ENCODE data around the gene TMC6. TPM values are rescaled to one million over a fixed set of nuclear protein-coding genes. Genes with fewer than 3 reads are reported as not detected.
A peak's percentile ranks its signal among the peaks of the same experiment; 100 is the strongest.

Gene TMC6
- total and polyA plus RNA-seq, 2 of the 13 experiments (the other 11 are each of a cell fraction or from before 2014, with no cell fraction given), result 48.4 to 99.1 TPM

- TF ChIP-seq ZSCAN9 (CRISPR knock-in tag; IDR thresholded peaks at IDR 0.05; ENCODE audit: borderline replicate concordance) (0 out of 2 replicates have a peak, but pooled peaks have one; percentile 59), ZFX (CRISPR knock-in tag; IDR thresholded peaks at IDR 0.05; ENCODE audit: low read depth) (peak; percentile 37; the same call in 1 of the 2 replicates), SNAPC2 (CRISPR knock-in tag; IDR thresholded peaks at IDR 0.05) (no peak), ZNF614 (CRISPR knock-in tag; IDR thresholded peaks at IDR 0.05; ENCODE audit: borderline replicate concordance) (peak; percentile 50; the same call in 1 of the 2 replicates), JUNB (CRISPR knock-in tag; IDR thresholded peaks at IDR 0.05; ENCODE audit: borderline replicate concordance) (no peak), NCOA2 (CRISPR knock-in tag; IDR thresholded peaks at IDR 0.05) (0 out of 2 replicates have a peak, but pooled peaks have one; percentile 24), SAP130 (CRISPR knock-in tag; IDR thresholded peaks at IDR 0.05; ENCODE audit: low read depth) (peak; percentile 34; the same call in 1 of the 2 replicates), MIXL1 (CRISPR knock-in tag; IDR thresholded peaks at IDR 0.05) (0 out of 2 replicates have a peak, but pooled peaks have one; percentile 45), TMF1 (CRISPR knock-in tag; IDR thresholded peaks at IDR 0.05; ENCODE audit: low read depth) (no peak), ZNF556 (CRISPR knock-in tag; IDR thresholded peaks at IDR 0.05; ENCODE audit: borderline replicate concordance) (no peak), NFE2L1 (CRISPR knock-in tag; IDR thresholded peaks at IDR 0.05; ENCODE audit: borderline replicate concordance) (no peak), KLF6 (CRISPR knock-in tag; IDR thresholded peaks at IDR 0.05) (0 out of 2 replicates have a peak, but pooled peaks have one; percentile 23), SRSF4 (IDR thresholded peaks at IDR 0.05; ENCODE audit: low read depth, low read length, poor library complexity, severe bottlenecking) (no peak), DMAP1 (CRISPR knock-in tag; IDR thresholded peaks at IDR 0.05) (no peak), NPAS2 (CRISPR knock-in tag; IDR thresholded peaks at IDR 0.05; ENCODE audit: borderline replicate concordance) (no peak), KDM5B (CRISPR knock-in tag; IDR thresholded peaks at IDR 0.05; ENCODE audit: borderline replicate concordance) (peak; percentile 55; the same call in 1 of the 2 replicates)
- TF ChIP-seq, protein P1, sequence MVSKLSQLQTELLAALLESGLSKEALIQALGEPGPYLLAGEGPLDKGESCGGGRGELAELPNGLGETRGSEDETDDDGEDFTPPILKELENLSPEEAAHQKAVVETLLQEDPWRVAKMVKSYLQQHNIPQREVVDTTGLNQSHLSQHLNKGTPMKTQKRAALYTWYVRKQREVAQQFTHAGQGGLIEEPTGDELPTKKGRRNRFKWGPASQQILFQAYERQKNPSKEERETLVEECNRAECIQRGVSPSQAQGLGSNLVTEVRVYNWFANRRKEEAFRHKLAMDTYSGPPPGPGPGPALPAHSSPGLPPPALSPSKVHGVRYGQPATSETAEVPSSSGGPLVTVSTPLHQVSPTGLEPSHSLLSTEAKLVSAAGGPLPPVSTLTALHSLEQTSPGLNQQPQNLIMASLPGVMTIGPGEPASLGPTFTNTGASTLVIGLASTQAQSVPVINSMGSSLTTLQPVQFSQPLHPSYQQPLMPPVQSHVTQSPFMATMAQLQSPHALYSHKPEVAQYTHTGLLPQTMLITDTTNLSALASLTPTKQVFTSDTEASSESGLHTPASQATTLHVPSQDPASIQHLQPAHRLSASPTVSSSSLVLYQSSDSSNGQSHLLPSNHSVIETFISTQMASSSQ (IDR thresholded peaks at IDR 0.05; ENCODE audit: low read depth), result no peak
- TF ChIP-seq, protein P1 (CRISPR knock-in tag; IDR thresholded peaks at IDR 0.05; ENCODE audit: borderline replicate concordance), result no peak
- TF ChIP-seq, protein P2, sequence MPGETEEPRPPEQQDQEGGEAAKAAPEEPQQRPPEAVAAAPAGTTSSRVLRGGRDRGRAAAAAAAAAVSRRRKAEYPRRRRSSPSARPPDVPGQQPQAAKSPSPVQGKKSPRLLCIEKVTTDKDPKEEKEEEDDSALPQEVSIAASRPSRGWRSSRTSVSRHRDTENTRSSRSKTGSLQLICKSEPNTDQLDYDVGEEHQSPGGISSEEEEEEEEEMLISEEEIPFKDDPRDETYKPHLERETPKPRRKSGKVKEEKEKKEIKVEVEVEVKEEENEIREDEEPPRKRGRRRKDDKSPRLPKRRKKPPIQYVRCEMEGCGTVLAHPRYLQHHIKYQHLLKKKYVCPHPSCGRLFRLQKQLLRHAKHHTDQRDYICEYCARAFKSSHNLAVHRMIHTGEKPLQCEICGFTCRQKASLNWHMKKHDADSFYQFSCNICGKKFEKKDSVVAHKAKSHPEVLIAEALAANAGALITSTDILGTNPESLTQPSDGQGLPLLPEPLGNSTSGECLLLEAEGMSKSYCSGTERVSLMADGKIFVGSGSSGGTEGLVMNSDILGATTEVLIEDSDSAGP (CRISPR knock-in tag; IDR thresholded peaks at IDR 0.05; ENCODE audit: borderline replicate concordance), result peak; percentile 68; the same call in 1 of the 2 replicates
- TF ChIP-seq, protein P3, sequence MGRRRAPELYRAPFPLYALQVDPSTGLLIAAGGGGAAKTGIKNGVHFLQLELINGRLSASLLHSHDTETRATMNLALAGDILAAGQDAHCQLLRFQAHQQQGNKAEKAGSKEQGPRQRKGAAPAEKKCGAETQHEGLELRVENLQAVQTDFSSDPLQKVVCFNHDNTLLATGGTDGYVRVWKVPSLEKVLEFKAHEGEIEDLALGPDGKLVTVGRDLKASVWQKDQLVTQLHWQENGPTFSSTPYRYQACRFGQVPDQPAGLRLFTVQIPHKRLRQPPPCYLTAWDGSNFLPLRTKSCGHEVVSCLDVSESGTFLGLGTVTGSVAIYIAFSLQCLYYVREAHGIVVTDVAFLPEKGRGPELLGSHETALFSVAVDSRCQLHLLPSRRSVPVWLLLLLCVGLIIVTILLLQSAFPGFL (CRISPR knock-in tag; IDR thresholded peaks at IDR 0.05), result 0 out of 2 replicates have a peak, but pooled peaks have one; percentile 35
- TF ChIP-seq, protein P4, sequence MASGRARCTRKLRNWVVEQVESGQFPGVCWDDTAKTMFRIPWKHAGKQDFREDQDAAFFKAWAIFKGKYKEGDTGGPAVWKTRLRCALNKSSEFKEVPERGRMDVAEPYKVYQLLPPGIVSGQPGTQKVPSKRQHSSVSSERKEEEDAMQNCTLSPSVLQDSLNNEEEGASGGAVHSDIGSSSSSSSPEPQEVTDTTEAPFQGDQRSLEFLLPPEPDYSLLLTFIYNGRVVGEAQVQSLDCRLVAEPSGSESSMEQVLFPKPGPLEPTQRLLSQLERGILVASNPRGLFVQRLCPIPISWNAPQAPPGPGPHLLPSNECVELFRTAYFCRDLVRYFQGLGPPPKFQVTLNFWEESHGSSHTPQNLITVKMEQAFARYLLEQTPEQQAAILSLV (CRISPR knock-in tag; IDR thresholded peaks at IDR 0.05; ENCODE audit: borderline replicate concordance), result peak; percentile 61; the same call in 1 of the 2 replicates
Observed at GRCh38 chr17:78112518-78113471, 15.8 kb downstream of the TMC6 start (continued).

Data from HepG2 (cell line).